HepG2 (cell line): ENCODE data around the gene URI1. TPM values are rescaled to one million over a fixed set of nuclear protein-coding genes. Genes with fewer than 3 reads are reported as not detected.

Experiments
- ATAC-seq: fragments of 200-7000 bp; cut with Tn5 transposase; 3 replicates; pipeline ENCODE4 v1.9.1; 2020; ENCODE audit warnings: mild to moderate bottlenecking, moderate library complexity
- BruUV-seq: library from RNA; stranded (reverse); fragments of 400-500 nt; replicated peaks from 2 replicates; lab custom pipeline; 2021; lab: Mats Ljungman, UMichigan
- CTCF ChIA-PET: fragments of 300-600 bp; formaldehyde crosslinking; extraction: SDS; loops from one replicate; lab custom pipeline; 2021; ENCODE audit warnings: low total read pairs, inconsistent platforms, low intra/inter-chr PET ratio; lab: Yijun Ruan, JAX
- POLR2A ChIA-PET: fragments of 350-600 bp; sonication (Branson Sonifier 250); formaldehyde crosslinking; loops from one replicate; lab custom pipeline; 2020; ENCODE audit warnings: antibody characterized with exemption, inconsistent platforms; lab: Yijun Ruan, JAX
- DNase-seq: peaks from one replicate; pipeline ENCODE4 v3.0.0-alpha.2; 2015; ENCODE audit warnings: low spot score
- FAIRE-seq: peaks from 3 replicates; lab custom pipeline; 2011; peaks lifted over from hg19 to GRCh38; lab: Jason Lieb, UNC
- H2AFZ ChIP-seq: one replicate; pipeline ENCODE4 v1.6.1; 2011; ENCODE audit warnings: low read length, inconsistent platforms
- H3K27ac ChIP-seq: fragments of 300-600 bp; 3 replicates; pipeline ENCODE4 v1.8.0; 2011; ENCODE audit warnings: mixed run types, mild to moderate bottlenecking, mixed read lengths, low read length, inconsistent platforms; ENCODE audit not compliant: insufficient read depth; ENCODE audit errors: extremely low read length
- H3K27me3 ChIP-seq, 2 experiments: fragments of 200-600 bp in 1 of 2; 2 replicates in 1 of 2; 3 replicates in 1 of 2; pipeline versions ENCODE4 v1.6.0 to v1.8.0; 2011; ENCODE audit warnings: low read length in 2 of 2, mild to moderate bottlenecking in 2 of 2, moderate library complexity in 2 of 2, inconsistent platforms in 1 of 2; ENCODE audit not compliant: insufficient read depth in 2 of 2, control insufficient read depth in 1 of 2
- H3K36me3 ChIP-seq, 2 experiments: fragments of 200-600 bp in 1 of 2; replicated peaks in 1 of 2; 2 replicates in 1 of 2; 3 replicates in 1 of 2; pipeline versions ENCODE4 v1.5.1 to v1.8.0; 2011; ENCODE audit warnings: low read length in 2 of 2, inconsistent platforms in 1 of 2; ENCODE audit not compliant: insufficient read depth in 2 of 2, control insufficient read depth in 1 of 2
- H3K4me1 ChIP-seq: 2 replicates; pipeline ENCODE4 v1.5.1; 2012; ENCODE audit warnings: low read length, inconsistent platforms; ENCODE audit not compliant: insufficient read depth
- H3K4me2 ChIP-seq: 2 replicates; pipeline ENCODE4 v1.6.0; 2011; ENCODE audit warnings: low read depth, low read length, inconsistent platforms
- H3K4me3 ChIP-seq, 3 experiments: fragments of 200-600 bp in 1 of 3; sonication (generic), shearing (Covaris generic) in 1 of 3; replicated peaks in 1 of 3; 2 replicates each; pipeline ENCODE4 v1.5.1; 2011 to 2016; ENCODE audit warnings: low read length in 3 of 3, inconsistent platforms in 2 of 3, low read depth in 2 of 3, mild to moderate bottlenecking in 2 of 3, control low read depth in 1 of 3, mixed read lengths in 1 of 3; ENCODE audit not compliant: insufficient read depth in 1 of 3
- H3K79me2 ChIP-seq: one replicate; pipeline ENCODE4 v1.6.1; 2011; ENCODE audit warnings: low read length, inconsistent platforms; ENCODE audit not compliant: insufficient read depth
- H3K9ac ChIP-seq: 2 replicates; pipeline ENCODE4 v1.6.0; 2011; ENCODE audit warnings: mild to moderate bottlenecking, low read depth, low read length, inconsistent platforms; ENCODE audit not compliant: insufficient read depth
- H3K9me3 ChIP-seq: 2 replicates; pipeline ENCODE4 v1.5.1; 2012; ENCODE audit warnings: mild to moderate bottlenecking, low read length
- H4K20me1 ChIP-seq: 2 replicates; pipeline ENCODE4 v1.6.0; 2011; ENCODE audit warnings: inconsistent platforms, mild to moderate bottlenecking, low read length, moderate library complexity; ENCODE audit not compliant: insufficient read depth
- BCL6 ChIP-seq: IDR thresholded peaks from 2 replicates; pipeline ENCODE4 v1.6.1; 2016; ENCODE audit warnings: missing genetic modification reagents, missing compliant biosample characterization
- FLYWCH1 ChIP-seq: sonication (generic); formaldehyde crosslinking; IDR thresholded peaks from 2 replicates; pipeline ENCODE4 v1.8.1; 2023; ENCODE audit warnings: mild to moderate bottlenecking, missing genetic modification reagents
- HNF4A ChIP-seq: sonication (generic); formaldehyde crosslinking; IDR thresholded peaks from 2 replicates; pipeline ENCODE4 v1.4.0; 2020; ENCODE audit warnings: missing genetic modification reagents
- JUNB ChIP-seq: sonication (generic); formaldehyde crosslinking; IDR thresholded peaks from 2 replicates; pipeline ENCODE4 v1.8.0; 2022; ENCODE audit warnings: missing genetic modification reagents, mild to moderate bottlenecking, borderline replicate concordance
- MLLT10 ChIP-seq: sonication (generic); formaldehyde crosslinking; IDR thresholded peaks from 2 replicates; pipeline ENCODE4 v1.4.0; 2020; ENCODE audit warnings: missing genetic modification reagents
- TBP ChIP-seq: sonication (generic); formaldehyde crosslinking; IDR thresholded peaks from 2 replicates; pipeline ENCODE4 v1.5.0; 2020; ENCODE audit warnings: missing genetic modification reagents
- ZBTB3 ChIP-seq: sonication (generic); formaldehyde crosslinking; IDR thresholded peaks from 2 replicates; pipeline ENCODE4 v1.4.0; 2020; ENCODE audit warnings: low read depth, mild to moderate bottlenecking, moderate library complexity, missing genetic modification reagents, borderline replicate concordance
- ZMYM3 ChIP-seq: sonication (generic); formaldehyde crosslinking; IDR thresholded peaks from 2 replicates; pipeline ENCODE4 v1.5.1; 2020; ENCODE audit warnings: mild to moderate bottlenecking, missing genetic modification reagents
- ZNF292 ChIP-seq: sonication (generic); formaldehyde crosslinking; IDR thresholded peaks from 2 replicates; pipeline ENCODE4 v1.8.1; 2022; ENCODE audit warnings: mild to moderate bottlenecking, low read depth, missing genetic modification reagents, borderline replicate concordance
- WGBS: methylation state at CpG from one replicate; pipeline ENCODE4 v1.1.6; 2017; ENCODE audit warnings: low lambda C conversion rate; 5-methylcytosine and 5-hydroxymethylcytosine counted together
- in situ Hi-C: cut with HindIII; loops from 2 replicates; pipeline ENCODE4 v1.10.0; 2017; ENCODE audit warnings: low pct_unique_long_range_greater_than_20kb; ENCODE audit not compliant: extremely low pct_ligation_motif_present
- intact Hi-C: fragments of 100-400 bp; cut with micrococcal nuclease; formaldehyde crosslinking; loops from one replicate; pipeline ENCODE4 v1.10.0; 2022; ENCODE audit not compliant: unreplicated experiment
- polyA plus RNA-seq, 8 experiments: library from polyadenylated mRNA; depleted of rRNA in 3 of 8; stranded (reverse) in 7 of 8; unstranded in 1 of 8; fragments of >200 nt; fragmentation: Illumina TruSeq in 4 of 8; extraction: Trizol in 4 of 8; gene quantifications; 2 replicates each; pipeline versions ENCODE4 v1.2.1 to v1.2.3, GENCODE V29; 2011 to 2016; ENCODE audit warnings: low read depth in 4 of 8, missing spikeins in 1 of 8, mixed read lengths in 1 of 8; ENCODE audit not compliant: insufficient read depth in 1 of 8
- total RNA-seq, 5 experiments: library from RNA; depleted of rRNA; stranded (reverse); fragments of >200 nt; fragmentation: Illumina TruSeq; extraction: Trizol; gene quantifications; 2 replicates each; pipeline ENCODE4 v1.2.3, GENCODE V29; 2016; ENCODE audit warnings: low read depth in 1 of 5
- TF ChIP-seq, protein P1 (sequence below): sonication (generic); formaldehyde crosslinking; IDR thresholded peaks from 2 replicates; pipeline ENCODE4 v1.8.0; 2022; ENCODE audit warnings: mild to moderate bottlenecking, missing genetic modification reagents
- TF ChIP-seq, protein P2 (sequence below): sonication (generic); formaldehyde crosslinking; IDR thresholded peaks from 2 replicates; pipeline ENCODE4 v1.4.0; 2020; ENCODE audit warnings: missing genetic modification reagents, low read depth, mild to moderate bottlenecking, borderline replicate concordance

Gene URI1
- total and polyA plus RNA-seq, 2 of the 13 experiments (the other 11 are each of a cell fraction or from before 2014, with no cell fraction given), result 43.6 to 67.9 TPM

- Histone ChIP-seq H3K9me3 (no peaks in the 10 kb centered on the region), H3K36me3 (no peaks in the 10 kb centered on the region), H3K27ac (no peak overlapping the region), H3K9ac (no peak overlapping the region), H3K27me3 (no peaks in the 10 kb centered on the region), H3K4me1 (peaks cover 17% of the 10 kb centered on the region), H3K4me3 (no peak overlapping the region), H3K79me2 (no peaks in the 10 kb centered on the region), H3K4me2 (no peak overlapping the region), H4K20me1 (no peaks in the 10 kb centered on the region), H2AFZ (no peak overlapping the region)
- TF ChIP-seq MLLT10 (no peak), FLYWCH1 (CRISPR knock-in tag) (no peak)
- no TSS peak for BruUV-seq
- ChIA-PET POLR2A (no interaction called here), CTCF (no interaction called here)
- in situ Hi-C loops, result no loop called here
- DNase-seq (no peak), FAIRE-seq (no peak), ATAC-seq (no peak)
- WGBS, result 0% methylated on average over 1 of the region's 5 CpGs
- intact Hi-C loops, result no loop called here
Measured at GRCh38 chr19:29926801-29927200, 15.2 kb upstream of the URI1 start.

DNA sequence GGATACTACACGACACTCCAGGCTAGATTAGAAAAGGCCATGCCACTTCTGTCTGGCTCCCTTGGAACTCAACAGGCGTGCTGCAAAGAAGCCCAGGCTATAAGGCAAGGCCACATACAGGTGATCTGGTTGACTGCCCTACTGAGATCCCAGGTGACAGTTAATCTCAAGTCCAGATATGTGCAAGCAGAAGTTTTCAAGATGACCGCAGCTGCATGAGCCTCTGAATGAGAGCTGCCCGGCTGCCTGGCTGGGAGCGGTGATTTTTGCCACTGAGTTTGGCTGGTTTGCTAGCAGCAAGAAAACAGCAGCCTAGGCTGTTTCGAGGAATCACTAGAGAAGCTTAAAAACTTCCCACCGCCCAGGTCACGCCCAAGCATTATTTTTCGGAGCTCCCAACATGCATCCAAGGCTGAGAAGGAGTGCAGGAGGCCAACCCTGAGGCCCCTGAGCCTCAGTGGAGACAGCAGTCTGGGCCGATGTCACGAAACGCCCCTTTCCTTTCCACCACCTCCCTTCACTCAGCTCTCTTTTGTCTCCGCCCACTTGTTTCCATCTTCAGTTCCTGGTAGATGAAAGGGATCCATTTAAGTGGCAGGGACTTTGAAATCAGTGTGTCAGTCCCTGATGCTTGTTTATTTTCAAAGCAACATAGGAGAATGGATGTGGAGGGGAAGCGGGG is 14.0 kb upstream of the URI1 start:
- 20% methylated on average over 11 of the region's 14 CpGs for WGBS
- Histone ChIP-seq H3K4me2 (peak overlapping the region; percentile 78), H2AFZ (no peak overlapping the region), H3K4me1 (peaks cover 17% of the 10 kb centered on the region), H3K4me3 (peak overlapping the region; percentile 25 to 56 (median 43); a peak in 5 of 6 replicates), H3K79me2 (no peaks in the 10 kb centered on the region), H3K27me3 (no peaks in the 10 kb centered on the region), H3K27ac (no peak overlapping the region), H3K9me3 (no peaks in the 10 kb centered on the region), H3K36me3 (no peaks in the 10 kb centered on the region), H4K20me1 (no peaks in the 10 kb centered on the region), H3K9ac (no peak overlapping the region; the same call in 1 of the 2 replicates)
- ChIA-PET CTCF (no interaction called here), POLR2A (interaction anchor here (1.7 kb wide), 1 partner anchor 13 kb away, joined by 6 read pairs; the partner anchor contains the start of gene URI1)
- ATAC-seq (peak; percentile 78), DNase-seq (peak; percentile 58), FAIRE-seq (no peak)
- intact Hi-C loops, result no loop called here
- in situ Hi-C loops, result no loop called here
- no TSS peak for BruUV-seq
- TF ChIP-seq BCL6 (CRISPR knock-in tag), result peak; percentile 9; the same call in 1 of the 2 replicates
- no peak for TF ChIP-seq JUNB (CRISPR knock-in tag)
- TF ChIP-seq, protein P1, sequence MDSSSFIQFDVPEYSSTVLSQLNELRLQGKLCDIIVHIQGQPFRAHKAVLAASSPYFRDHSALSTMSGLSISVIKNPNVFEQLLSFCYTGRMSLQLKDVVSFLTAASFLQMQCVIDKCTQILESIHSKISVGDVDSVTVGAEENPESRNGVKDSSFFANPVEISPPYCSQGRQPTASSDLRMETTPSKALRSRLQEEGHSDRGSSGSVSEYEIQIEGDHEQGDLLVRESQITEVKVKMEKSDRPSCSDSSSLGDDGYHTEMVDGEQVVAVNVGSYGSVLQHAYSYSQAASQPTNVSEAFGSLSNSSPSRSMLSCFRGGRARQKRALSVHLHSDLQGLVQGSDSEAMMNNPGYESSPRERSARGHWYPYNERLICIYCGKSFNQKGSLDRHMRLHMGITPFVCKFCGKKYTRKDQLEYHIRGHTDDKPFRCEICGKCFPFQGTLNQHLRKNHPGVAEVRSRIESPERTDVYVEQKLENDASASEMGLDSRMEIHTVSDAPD (CRISPR knock-in tag), result no peak
- TF ChIP-seq, protein P2, sequence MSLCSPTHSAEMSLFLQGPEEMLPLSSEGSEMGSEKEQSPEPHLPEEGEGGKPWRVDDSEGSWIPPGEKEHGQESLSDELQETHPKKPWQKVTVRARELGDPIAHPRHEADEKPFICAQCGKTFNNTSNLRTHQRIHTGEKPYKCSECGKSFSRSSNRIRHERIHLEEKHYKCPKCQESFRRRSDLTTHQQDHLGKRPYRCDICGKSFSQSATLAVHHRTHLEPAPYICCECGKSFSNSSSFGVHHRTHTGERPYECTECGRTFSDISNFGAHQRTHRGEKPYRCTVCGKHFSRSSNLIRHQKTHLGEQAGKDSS (CRISPR knock-in tag), result no peak
- no peak for TF ChIP-seq TBP
- no peak for TF ChIP-seq HNF4A (CRISPR knock-in tag)
- TF ChIP-seq ZNF292 (CRISPR knock-in tag), result 0 out of 2 replicates have a peak, but pooled peaks have one; percentile 28
- no peak for TF ChIP-seq ZBTB3 (CRISPR knock-in tag)
- 0 out of 2 replicates have a peak, but pooled peaks have one; percentile 11 for TF ChIP-seq ZMYM3 (CRISPR knock-in tag)
